HG02943 (cell line): ENCODE results near the gene VPS45.

ENCODE experiments used
- ATAC-seq: cut with Tn5 transposase; IDR thresholded peaks from one replicate; pipeline ENCODE4 v1.9.1; 2021; ENCODE audit warnings: mild to moderate bottlenecking, low read depth, moderate library complexity; ENCODE audit not compliant: unreplicated experiment

VPS45 gene

DNA sequence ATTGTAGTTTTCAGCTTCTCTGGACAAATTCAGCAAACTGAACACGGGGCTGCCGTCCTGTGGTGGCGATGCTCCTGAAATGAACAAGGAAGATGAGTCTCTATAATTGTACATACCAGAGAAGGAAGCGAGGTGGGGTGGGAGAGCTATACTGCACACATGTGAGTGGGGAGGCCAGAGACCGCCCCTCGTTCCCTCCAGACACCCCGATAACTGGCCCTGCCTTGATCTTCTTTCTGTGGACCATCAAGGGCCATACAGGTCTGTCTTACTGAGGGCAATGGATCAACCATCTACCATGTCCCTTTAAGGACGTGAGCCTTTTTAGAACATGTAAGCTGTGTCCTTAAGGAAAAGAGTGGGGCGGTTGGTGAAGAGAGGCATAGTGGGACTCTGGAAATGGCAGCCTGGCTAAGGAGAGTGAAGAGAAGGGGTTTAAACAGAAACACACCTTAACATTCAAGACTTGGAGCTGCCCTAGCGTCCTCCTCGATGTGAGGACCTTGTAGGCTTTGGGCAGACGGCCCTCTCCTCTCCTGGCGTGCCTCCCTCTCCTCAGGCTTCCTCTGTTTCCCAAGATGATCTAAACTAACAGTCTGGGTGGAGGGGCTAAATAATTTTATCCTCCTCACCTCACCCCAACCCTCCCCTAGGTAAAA is 88.0 kb downstream of the VPS45 start:
- no peak for ATAC-seq

DNA sequence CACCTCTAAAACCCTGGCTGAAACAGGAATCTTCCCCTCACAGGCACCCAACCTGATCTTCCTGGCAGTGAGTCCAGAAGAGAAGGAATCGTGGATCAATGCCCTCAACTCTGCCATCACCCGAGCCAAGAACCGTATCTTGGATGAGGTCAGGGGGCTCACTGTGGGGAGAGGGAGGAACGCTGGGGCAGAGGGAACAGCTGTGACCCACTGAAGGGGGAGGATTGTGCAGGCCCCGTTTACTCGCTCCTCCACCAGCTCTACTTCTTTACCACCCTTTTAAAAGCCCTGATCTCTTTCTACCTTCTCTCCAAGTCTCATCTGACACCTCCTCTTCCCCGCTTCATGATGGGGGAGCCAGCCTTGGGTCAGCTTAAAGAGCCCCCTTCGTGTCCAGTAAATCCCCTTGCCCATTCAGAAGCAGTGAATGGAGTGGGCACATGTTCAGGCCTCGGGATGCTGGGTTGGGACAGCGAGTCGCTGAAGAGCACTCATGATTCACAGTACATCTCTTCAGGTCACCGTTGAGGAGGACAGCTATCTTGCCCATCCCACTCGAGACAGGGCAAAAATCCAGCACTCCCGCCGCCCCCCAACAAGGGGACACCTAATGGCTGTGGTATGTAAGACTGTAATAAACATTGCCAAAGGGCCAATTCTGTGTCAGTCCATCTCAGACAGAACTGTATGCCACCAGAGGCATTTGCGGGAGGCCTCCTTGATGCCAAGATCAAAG is 89.5 kb downstream of the VPS45 start:
- no peak for ATAC-seq

DNA sequence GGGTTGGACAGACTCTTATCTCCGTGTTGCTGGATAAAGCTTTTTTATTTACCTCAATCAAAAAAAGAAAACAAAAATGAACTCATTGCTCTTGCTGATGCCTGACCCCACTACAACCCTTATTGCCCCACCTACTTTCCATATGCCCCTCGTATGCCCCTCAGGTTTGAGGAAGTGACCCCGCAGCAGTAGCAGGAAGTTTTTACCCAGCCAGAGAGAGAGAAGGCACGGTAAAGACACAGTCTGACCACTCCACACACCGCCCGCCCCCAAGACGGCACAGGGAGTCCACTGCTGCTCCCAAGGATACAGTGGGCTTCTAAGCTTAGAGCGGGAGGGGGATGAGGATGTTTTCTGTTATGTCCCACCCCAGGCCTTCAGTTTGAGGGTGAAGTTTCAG is 92.0 kb downstream of the VPS45 start:
- no peak for ATAC-seq

DNA sequence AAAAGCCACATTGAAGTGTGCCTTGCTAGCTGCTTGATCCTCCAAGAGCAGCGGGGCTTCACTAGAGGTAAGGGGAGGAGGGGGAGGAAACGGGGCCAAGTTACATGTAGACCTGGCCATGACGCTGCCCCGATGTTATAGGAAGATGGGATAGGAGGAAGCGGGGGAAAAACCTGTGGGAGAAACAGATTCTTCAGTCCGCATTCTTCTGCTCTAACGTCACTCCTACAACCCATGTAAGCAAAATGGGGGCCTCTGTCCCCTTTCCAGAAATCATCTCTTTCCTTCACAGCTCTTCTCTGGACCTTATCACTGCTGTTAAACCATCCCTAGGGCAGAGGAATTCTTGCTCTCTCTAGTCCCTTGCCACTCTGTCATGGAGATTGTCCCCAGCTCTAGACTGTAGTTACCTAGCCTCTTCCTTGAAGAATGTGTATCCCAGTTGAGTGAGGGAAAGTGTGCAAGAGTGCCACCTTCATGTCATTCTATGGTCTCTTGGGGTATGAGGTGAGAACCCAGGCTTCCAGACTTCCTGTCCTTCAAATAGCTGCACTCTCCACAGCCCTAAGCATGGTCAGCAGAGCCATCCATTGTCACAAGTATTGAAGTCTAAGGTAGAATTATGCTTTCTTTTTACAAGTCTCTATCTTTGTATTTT is 93.5 kb downstream of the VPS45 start:
- no peak for ATAC-seq

DNA sequence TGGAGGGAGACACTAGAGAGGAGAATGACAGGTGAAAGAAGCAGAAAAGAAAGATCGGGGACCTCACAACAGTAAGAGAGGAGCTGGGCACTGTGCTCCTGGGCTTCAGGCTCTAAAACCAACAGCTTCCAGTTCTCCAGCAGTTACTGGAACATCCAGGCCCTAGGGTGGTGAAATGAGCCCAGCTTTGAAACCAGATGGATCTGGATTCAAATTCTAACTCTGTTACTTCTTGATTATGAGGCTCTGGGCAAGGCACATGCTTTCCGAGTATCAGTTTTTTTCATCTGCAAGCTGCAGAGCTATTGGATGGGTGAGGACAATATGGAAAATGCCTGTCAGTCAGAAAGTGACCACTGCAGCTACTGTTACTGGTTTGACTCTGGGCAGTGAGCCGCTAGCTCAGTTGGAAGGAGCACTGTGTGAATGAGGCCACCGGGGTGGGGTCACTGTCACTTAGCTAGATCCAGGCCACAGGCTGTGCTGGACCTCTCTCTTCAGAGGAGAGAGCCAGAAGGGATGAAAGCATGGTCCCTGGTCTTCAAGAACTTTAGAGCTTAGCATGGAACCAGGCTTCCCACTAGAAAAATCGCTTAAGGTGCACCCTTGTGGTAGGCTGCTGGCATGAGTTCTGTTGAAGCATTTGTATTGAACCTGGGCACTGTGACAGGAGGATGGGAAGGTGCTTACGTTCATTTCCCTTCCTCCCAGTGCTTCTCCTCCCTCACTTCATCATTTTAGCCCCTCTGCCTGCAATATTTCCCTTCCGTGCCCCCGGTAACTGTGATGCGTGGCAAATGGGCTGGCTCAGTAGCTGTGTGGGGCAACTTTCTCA is 94.4 kb downstream of the VPS45 start:
- ATAC-seq = no peak

- no peak for ATAC-seq
Measured at GRCh38 chr1:150162582-150162861, 94.9 kb downstream of the VPS45 start.

DNA sequence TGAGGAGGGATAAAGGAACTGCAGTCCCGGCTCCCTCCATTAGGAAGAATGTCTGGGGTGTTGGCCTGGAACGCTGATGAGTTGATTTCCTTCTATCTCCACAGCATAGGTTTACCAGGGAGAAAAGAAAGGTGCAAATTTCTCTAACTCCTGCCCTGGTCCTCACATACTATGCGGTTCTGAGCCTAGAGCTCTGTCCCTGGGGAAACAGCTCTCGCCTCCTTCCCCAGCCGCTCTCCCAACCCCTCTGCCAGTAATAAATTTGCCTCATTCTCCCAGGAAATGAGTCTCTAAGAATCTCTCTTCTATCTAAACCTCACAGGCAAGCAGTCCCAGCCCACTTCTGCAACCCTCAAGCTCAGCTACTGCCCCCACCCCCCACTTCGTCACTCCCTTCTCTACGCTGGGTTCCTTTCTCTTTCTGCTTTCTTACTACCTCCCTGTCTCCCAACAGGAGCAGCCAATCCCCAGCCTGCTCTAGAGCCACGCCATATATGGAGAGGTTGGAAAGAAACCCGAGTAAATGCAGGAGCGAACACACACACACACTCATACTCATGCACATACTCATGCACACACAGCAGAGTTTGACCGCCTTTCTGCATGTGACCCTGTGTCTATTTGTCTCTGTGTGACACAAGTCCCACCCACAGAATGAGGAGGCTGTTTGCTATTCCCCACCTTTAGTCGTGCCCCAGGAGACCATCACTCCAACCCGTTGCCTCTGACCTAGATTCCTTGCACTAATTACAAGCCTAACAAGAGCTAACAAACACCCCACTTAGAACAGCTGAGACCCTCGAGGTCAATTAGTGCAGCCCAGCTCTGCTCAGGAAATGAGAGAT is 95.5 kb downstream of the VPS45 start:
- no peak for ATAC-seq

- no peak for ATAC-seq
Measured at GRCh38 chr1:150164224-150164623, 96.6 kb downstream of the VPS45 start.

DNA sequence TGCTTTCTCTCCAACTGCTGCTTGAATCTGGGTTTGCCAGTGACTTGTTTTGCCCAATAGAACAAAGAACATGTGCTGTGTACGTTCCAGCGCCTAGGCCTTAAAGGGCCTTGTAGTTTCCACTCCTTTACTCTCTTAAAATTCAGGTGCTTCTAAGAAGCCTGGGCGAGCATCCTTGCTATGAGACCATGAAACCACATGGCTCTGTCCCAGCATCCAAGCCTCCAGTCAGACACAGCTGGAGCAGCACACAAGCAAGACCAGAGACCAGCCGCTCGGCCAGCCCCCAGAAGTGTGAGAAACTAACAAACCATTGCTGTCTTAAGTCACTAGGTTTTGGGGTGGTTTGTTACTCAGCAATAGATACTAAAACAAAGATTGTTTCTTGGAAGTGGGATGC is 97.2 kb downstream of the VPS45 start:
- no peak for ATAC-seq

DNA sequence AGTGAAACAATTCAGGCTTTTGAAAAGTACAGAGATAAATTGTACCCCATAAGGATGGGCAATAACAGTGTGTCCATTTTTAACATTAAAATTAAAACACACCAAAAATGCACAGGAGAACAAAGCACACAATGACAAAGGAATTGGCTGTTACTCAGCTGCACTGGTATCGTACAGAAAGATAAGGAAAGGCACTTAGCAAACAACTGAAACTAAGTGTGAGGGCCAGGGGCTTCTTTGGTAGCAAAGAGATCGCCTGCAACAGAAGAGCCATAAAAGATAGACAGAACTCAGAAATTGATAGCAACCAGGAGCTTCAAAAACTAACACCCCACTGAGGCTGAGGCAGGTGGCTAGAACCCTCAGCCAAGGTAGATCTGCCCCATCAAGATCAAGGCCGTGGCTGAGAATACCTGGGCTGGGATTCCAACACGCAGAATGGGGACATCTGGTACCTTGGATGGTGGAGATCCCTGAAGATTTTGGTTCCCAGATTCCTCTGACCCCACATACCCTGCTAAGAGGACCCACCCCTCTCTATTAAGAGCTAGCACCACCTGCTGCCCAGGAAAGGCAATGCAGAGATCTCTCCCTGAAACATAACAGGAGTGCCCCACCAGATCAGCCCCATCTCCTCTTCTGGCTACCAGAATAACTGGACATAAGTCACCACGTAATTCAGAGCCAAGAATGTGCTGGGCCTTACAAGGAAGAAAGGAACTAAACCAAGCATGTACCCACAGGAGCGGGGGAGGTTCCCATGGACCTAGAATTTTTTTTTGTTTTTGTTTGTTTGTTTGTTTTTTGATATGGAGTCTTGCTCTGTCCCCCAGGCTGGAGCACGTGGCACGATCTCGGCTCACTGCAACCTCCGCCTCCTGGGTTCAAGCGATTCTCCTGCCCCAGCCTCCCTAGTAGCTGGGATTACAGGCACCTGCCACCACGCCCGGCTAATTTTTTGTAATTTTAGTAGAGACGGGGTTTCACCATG is 98.3 kb downstream of the VPS45 start:
- ATAC-seq = no peak

GRCh38 chr1:150168960-150169601 is 101.5 kb downstream of the VPS45 start:
- ATAC-seq = no peak

DNA sequence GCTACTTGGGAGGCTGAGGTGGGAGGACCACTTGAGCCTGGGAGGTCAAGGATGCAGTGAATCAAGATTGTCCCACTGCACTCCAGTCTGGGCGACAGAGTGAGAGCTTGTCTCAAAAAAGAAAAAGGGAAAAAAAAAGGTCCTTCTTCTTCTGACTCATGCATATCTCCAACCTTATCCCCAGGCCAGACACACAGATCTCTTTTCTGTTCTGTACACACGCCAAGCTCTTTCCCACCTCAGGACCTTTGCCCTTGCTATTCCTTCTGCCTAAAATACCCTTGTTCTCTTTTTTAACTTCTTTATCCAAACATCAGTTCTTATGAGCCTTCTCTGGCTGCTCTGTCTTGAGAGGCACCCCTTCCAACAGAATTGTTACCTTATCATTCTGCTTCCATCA is 104.2 kb downstream of the VPS45 start:
- no peak for ATAC-seq

- ATAC-seq = no peak
Measured at GRCh38 chr1:150173141-150173585, 105.6 kb downstream of the VPS45 start.

DNA sequence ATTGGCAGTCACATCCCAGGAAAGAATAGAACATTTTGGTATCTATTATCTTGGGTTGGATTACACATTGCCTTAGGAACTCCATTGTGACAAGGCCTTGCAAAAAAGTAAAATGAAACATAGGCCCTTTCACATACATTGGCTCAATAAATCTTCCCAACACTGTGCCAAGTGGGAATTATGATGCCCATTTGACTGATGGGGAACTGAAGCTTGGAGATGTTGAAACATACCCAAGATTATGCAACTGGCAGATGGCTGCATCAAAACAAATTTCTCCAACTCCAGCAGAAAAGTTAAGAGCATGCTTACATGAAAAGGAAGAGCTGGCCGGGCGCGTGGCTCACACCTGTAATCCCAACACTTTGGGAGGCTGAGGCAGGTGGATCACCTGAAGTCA is 109.0 kb downstream of the VPS45 start:
- no peak for ATAC-seq

- ATAC-seq = no peak
Measured at GRCh38 chr1:150178548-150178947, 111.0 kb downstream of the VPS45 start.

DNA sequence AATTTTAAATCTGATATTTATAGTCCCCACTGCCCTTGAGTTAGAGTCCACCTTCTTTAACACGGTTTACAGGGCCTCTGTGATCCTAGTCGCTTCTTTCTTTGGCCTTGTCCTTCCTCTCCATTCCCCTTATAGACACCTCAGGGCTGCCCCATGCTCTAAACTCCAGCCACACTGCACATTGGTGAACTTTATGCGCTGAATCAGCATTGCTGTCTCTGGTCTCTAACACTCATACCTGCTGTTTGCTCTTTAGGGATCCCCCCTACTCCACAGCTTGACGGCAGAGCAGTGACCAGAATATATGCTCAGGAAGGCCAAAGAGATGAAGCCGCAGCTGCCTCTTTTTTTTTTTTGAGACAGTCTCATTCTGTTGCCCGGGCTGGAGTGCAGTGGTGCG is 112.3 kb downstream of the VPS45 start:
- ATAC-seq = no peak

- ATAC-seq = no peak
Measured at GRCh38 chr1:150180474-150180873, 112.9 kb downstream of the VPS45 start.

GRCh38 chr1:150182247-150182646 is 114.7 kb downstream of the VPS45 start:
- no peak for ATAC-seq

DNA sequence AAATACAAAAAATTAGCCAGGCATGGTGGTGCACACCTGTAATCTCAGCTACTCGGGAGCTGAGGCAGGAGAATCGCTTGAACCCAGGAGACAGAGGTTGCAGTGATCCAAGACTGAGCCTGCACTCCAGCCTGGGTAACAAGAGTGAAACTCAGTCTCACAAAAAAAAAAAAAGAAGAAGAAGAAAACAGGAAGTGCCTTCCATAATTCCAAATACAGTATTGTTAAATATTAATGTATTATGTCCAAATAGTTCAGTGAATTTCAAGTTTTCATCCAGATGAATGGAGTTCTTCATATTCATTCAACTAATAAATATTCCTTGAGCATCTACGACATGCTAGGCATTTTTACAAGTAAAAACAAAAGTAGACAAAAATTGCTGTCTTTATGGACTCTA is 115.5 kb downstream of the VPS45 start:
- ATAC-seq = no peak
